AG04449 (cell line): Measurements from ENCODE around the gene KDELR1.
"Not testable (repeated sequence)": the region's sequence is repeated elsewhere in the genome, so short reads cannot be mapped to it uniquely, and the experiment has no call there.

ENCODE experiments used
- CTCF ChIA-PET: fragments of 350-600 bp; formaldehyde crosslinking; extraction: SDS; loops from one replicate; lab custom pipeline; 2021; ENCODE audit warnings: antibody characterized with exemption; lab: Yijun Ruan, JAX
- POLR2A ChIA-PET: fragments of 400-600, 350-600 bp; formaldehyde crosslinking; extraction: SDS; loops from one replicate; lab custom pipeline; 2020; ENCODE audit warnings: antibody characterized with exemption, inconsistent platforms; lab: Yijun Ruan, JAX
- DNase-seq: peaks from one replicate; pipeline ENCODE4 v3.0.0-alpha.2; 2010; ENCODE audit warnings: low read depth, low spot score
- H3K4me3 ChIP-seq: 2 replicates; pipeline ENCODE4 v1.5.1; 2011; ENCODE audit warnings: low read depth, mild to moderate bottlenecking, control low read depth, low read length
- CTCF ChIP-seq: IDR thresholded peaks from one replicate; pipeline ENCODE4 v1.5.1; 2011; ENCODE audit warnings: mild to moderate bottlenecking, moderate library complexity, low read length, control low read depth, inconsistent platforms; ENCODE audit not compliant: insufficient read depth; ENCODE audit errors: missing control alignments

The KDELR1 gene

GRCh38 chr19:48381178-48381950 is 10.0 kb downstream of the KDELR1 start:
- ChIA-PET CTCF (interaction anchor here (0.7 to 2.3 kb wide), 3 partner anchors 10 to 62 kb away, joined by 3 to 14 read pairs (median 5); partner anchors contain the start of gene KDELR1), POLR2A (interaction anchor here (0.8 kb wide), 1 partner anchor 10 kb away, joined by 6 read pairs; the partner anchor contains the start of gene KDELR1)
- no peak for DNase-seq
- H3K4me3 ChIP-seq: no peak overlapping the region
- no peak for TF ChIP-seq CTCF

- CTCF ChIA-PET: interaction anchor here (2.2 kb wide), 1 partner anchor 12 kb away, joined by 8 read pairs; the partner anchor contains the start of gene KDELR1
- no peak overlapping the region for H3K4me3 ChIP-seq
- POLR2A ChIA-PET: no interaction called here
- TF ChIP-seq CTCF: no peak
- DNase-seq: no peak
These were observed 12.3 kb downstream of the KDELR1 start for GRCh38 chr19:48379058-48379457.

GRCh38 chr19:48378194-48378570 is 13.2 kb downstream of the KDELR1 start:
- H3K4me3 ChIP-seq: no peak overlapping the region

GRCh38 chr19:48373567-48373966 is 17.8 kb downstream of the KDELR1 start:
- ChIA-PET CTCF (interaction anchor here (0.9 to 1.9 kb wide), 3 partner anchors 11 to 18 kb away, joined by 3 to 7 read pairs (median 4); partner anchors contain the start of gene KDELR1), POLR2A (interaction anchor here (0.6 to 1.1 kb wide), 2 partner anchors 10 to 13 kb away, joined by 3 to 5 read pairs; partner anchors contain the start of genes SYNGR4 and TMEM143)
- TF ChIP-seq CTCF: no peak
- H3K4me3 ChIP-seq: no peak overlapping the region
- DNase-seq: no peak

More at GRCh38 chr19:48378194-48378570, 13.2 kb downstream of the KDELR1 start:
- ChIA-PET POLR2A (interaction anchor here (1.3 kb wide), 1 partner anchor 15 kb away, joined by 3 read pairs; no protein-coding TSS in a partner anchor), CTCF (interaction anchor here (2.2 kb wide), 1 partner anchor 13 kb away, joined by 8 read pairs; the partner anchor contains the start of gene KDELR1)
- TF ChIP-seq CTCF: no peak
- no peak for DNase-seq

- no peak overlapping the region for H3K4me3 ChIP-seq
- CTCF ChIA-PET: interaction anchor here (0.9 to 1.9 kb wide), 3 partner anchors 12 to 19 kb away, joined by 3 to 7 read pairs (median 4); partner anchors contain the start of gene KDELR1
- DNase-seq: no peak
- POLR2A ChIA-PET: interaction anchor here (0.6 to 1.1 kb wide), 2 partner anchors 9 to 14 kb away, joined by 3 to 5 read pairs; partner anchors contain the start of genes SYNGR4 and TMEM143
- TF ChIP-seq CTCF: no peak
These were observed 18.4 kb downstream of the KDELR1 start for GRCh38 chr19:48372904-48373303.

GRCh38 chr19:48371771-48372170 is 19.6 kb downstream of the KDELR1 start:
- H3K4me3 ChIP-seq, DNase-seq, POLR2A ChIA-PET: not testable (repeated sequence)
- CTCF ChIA-PET: interaction anchor here (0.7 to 1.8 kb wide), 5 partner anchors 10 to 119 kb away, joined by 3 to 10 read pairs (median 4); partner anchors contain the start of gene KDELR1
